Erythroblast (primary cell): ENCODE measurements around the gene CDX2.
"Not testable (repeated sequence)": the region's sequence is repeated elsewhere in the genome, so short reads cannot be mapped to it uniquely, and the experiment has no call there.

ENCODE experiments used
- DNase-seq, 2 experiments: peaks; one replicate each; lab custom pipeline; 2025; lab: John Stamatoyannopoulos, UW
- GATA1 ChIP-seq: IDR thresholded peaks from 2 replicates; pipeline ENCODE4 v1.6.1; 2011; ENCODE audit warnings: low read depth, mild to moderate bottlenecking, control low read depth, low read length, moderate library complexity
- POLR2A ChIP-seq: IDR thresholded peaks from 2 replicates; pipeline ENCODE4 v1.6.1; 2011; ENCODE audit warnings: mild to moderate bottlenecking, low read length

The CDX2 gene

DNA sequence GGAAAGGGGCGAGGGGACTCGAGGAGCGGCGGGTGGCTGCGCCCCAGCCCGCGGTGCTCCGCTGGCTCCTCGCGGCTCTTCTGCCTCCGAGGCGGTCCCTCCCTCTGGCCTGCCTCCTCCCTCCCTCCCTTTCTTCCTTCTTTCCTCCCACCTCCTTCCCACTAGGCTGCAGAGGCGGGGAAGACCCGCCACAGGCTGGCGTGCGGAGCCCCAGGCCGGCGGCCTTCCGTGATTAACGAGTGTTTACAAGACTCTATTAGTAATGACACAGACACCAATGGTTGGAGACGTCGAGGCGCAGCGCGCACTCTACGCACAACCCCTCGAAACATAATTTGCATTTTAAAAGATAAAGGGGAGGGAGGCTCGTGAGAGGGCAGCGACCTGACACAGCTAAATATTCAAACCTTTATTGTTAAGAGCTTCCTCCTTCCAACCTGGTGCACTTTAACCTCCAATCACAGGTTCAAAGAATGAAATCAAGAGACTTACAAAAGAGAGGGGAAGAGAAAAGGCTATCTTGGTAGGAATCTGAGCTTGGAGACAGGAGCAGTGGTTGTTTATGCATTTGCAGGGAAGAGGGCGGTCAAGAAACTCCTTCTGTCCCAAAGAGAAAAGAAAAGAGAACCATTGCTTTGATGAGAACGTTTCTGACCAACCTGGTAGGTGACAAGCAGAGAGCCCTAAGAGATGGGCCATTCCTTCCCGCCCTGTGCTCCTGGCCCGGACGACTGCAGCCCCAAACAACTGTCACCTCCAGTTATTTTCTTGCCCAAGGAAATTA is at the start of gene CDX2:
Gene CDX2 (minus strand): TSS at position 234 of the 784 bp plus-strand sequence. CDS start 309 bp downstream, outside the sequence.
- no peak for DNase-seq
- TF ChIP-seq POLR2A (no peak), GATA1 (no peak)

DNA sequence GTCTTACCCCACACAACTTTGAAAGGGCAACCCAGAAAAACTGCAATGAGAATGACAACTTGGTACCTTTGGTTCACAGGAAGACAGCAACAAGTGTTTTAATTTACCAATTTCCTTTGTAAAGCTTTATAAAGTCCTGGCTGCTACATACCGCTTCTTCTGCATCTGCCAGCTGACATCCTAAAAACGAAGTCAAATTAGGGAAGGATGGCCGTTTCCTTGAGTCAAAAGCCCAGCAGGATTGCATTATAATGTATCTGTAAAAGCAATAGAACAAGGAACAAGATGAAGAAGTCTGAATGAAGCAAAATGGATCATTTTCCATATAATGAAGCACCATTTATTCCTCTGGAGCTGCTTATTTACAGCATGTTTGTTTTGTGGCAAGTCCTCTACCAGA is 45.2 kb upstream of the CDX2 start:
- DNase-seq: no peak
- no peak for TF ChIP-seq GATA1
- no peak for TF ChIP-seq POLR2A

- DNase-seq: no peak
- TF ChIP-seq GATA1: no peak
- no peak for TF ChIP-seq POLR2A
These were observed 44.4 kb upstream of the CDX2 start for GRCh38 chr13:28013482-28013881.

- TF ChIP-seq POLR2A (no peak), GATA1 (no peak)
- no peak for DNase-seq
These were observed 43.8 kb upstream of the CDX2 start for GRCh38 chr13:28012896-28013295.

DNA sequence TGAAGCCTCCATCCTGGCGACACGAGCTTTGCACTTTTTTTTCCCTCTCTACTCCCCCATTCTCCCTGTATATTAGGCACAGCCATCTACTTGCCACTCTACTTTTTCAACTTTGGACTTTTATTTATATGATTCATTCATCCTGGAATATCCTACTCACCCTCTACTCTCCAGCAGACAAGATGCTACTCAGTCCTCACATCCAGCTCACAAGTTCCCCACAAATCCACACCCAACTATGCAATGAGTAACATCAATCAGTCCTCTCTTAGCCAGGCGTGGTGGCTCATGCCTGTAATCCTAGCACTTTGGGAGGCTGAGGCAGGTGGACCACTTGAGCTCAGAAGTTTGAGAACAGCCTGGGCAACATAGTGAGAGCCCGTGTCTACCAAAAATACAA is 43.3 kb upstream of the CDX2 start:
- DNase-seq: no peak
- TF ChIP-seq POLR2A: no peak
- TF ChIP-seq GATA1: no peak

DNA sequence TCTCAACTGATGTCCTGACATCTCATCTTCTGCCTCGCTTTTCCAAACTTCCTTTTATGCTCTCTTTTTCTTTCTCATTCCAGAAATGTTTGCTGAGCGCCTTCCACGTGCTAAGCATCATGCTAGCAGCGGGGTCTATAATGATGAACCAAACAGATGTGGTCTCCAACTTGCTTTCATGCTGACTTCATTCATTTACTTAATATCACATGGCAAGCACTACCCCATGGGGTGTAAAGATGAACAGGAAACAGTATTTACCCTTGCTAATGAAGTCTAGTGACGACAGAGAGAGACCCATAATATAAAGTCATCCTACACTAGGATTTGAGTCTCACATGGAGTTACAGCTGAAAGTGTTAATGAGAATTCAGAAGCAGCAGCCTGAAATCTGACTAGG is 40.9 kb upstream of the CDX2 start:
- TF ChIP-seq GATA1: no peak
- TF ChIP-seq POLR2A: no peak
- DNase-seq: no peak

DNA sequence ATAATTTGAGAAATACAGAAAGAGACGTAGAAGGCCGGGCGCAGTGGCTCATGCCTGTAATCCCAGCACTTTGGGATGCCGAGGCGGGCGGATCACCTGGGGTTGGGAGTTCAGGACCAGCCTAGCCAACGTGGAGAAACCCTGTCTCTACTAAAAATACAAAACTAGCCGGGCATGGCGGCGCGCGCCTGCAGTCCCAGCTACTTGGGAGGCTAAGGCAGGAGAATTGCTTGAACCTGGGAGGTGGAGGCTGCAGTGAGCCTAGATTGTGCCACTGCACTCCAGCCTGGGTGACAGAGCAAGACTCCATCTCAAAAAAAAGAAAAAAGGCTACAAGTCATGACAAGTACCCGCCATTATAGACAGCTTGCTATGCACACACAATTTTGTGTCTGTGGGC is 35.9 kb upstream of the CDX2 start:
- DNase-seq: not testable (repeated sequence)

DNA sequence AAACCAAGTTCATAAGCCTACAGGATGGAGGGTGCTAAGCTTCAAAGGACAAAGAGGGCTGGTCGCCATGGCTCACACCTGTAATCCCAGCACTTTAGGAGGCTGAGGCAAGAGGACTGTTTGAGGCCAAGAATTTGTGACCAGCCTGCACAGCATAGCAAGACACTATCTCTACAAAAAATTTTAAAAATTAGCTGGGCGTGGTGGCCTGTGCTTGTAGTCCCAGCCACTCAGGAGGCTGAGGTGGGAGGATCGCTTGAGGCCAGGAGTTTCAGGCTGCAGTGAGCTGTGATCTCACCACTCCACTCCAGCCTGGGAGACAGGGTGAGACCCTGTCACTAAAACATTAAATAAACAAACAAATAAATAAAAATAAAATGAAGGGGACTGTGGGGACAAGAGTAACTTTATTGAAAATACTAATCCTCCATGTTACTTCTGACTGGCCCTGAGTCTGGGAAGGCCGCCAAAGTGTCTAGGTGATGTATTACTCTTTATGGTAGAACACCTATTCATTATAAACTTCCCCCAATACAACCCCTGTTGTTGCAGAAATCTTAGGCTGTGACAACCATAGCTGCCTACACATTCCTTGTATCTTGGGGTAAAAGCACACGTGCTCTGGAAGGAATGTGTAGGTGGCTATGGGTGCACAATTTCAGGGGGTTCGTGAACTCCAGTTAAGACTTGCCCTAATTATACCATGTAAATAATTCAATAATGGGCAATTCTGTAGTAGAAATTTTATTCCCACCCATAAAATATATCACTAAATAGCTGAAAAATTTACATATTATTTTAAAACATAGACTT is 34.0 kb upstream of the CDX2 start:
- no peak for DNase-seq
- no peak for TF ChIP-seq POLR2A

GRCh38 chr13:28001837-28002473 is 32.8 kb upstream of the CDX2 start:
- TF ChIP-seq GATA1: no peak
- TF ChIP-seq POLR2A: no peak
- no peak for DNase-seq

GRCh38 chr13:28001049-28001448 is 31.9 kb upstream of the CDX2 start:
- DNase-seq: no peak
- TF ChIP-seq POLR2A (no peak), GATA1 (no peak)

- TF ChIP-seq POLR2A (no peak), GATA1 (no peak)
These were observed 31.5 kb upstream of the CDX2 start for GRCh38 chr13:28000567-28000966.

GRCh38 chr13:27997904-27998522 is 28.9 kb upstream of the CDX2 start:
- DNase-seq: peak; percentile 58 to 66
- TF ChIP-seq POLR2A: no peak

More at GRCh38 chr13:28000567-28000966, 31.5 kb upstream of the CDX2 start:
- no peak for DNase-seq

DNA sequence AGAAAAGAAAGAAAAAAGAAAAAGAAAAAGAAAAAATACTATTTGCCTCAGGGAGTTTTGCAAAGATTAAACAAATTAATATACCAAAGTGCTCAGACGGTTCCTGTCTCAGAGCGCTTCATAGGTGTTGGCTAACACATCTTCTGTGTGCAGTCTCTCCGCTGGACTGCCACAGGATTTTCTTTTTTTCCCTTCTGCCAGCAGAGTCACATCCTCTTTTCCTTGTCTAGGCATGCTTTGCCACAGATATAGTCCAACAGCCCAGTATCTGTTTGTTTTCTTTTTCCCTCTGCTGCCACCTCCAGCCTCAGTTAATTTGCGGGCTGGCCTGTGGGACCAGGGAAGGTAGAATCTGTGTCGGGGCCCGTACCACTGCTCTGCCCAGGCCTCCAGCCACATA is 22.8 kb upstream of the CDX2 start:
- no peak for TF ChIP-seq POLR2A
- DNase-seq: no peak

GRCh38 chr13:27988520-27988919 is 19.4 kb upstream of the CDX2 start, which contains the start of gene URAD:
TSS of gene URAD (minus strand) at chr13:27988693. CDS start at chr13:27988637, 56 bp downstream.
- TF ChIP-seq GATA1: no peak
- TF ChIP-seq POLR2A: no peak

More at GRCh38 chr13:27988520-27988919, 19.4 kb upstream of the CDX2 start, which contains the start of gene URAD:
- no peak for DNase-seq
